Fibroblast of lung (primary cell): ENCODE results near the gene ETV1. TPM values are rescaled to one million over a fixed set of nuclear protein-coding genes. Genes with fewer than 3 reads are reported as not detected.

Experiments used
- DNase-seq, 2 donors: peaks; one replicate each; pipeline versions ENCODE4 v3.0.0 to v3.0.0-alpha.2; 2010; ENCODE audit warnings: low read depth in 2 of 2
- H2AFZ ChIP-seq: 2 replicates; pipeline ENCODE4 v1.5.1; 2012; ENCODE audit warnings: low read length, control low read depth, inconsistent platforms
- H3K27ac ChIP-seq: 2 replicates; pipeline ENCODE4 v1.5.1; 2011; ENCODE audit warnings: low read length, control low read depth; ENCODE audit not compliant: insufficient read depth
- H3K27me3 ChIP-seq: 2 replicates; pipeline ENCODE4 v1.5.1; 2011; ENCODE audit warnings: mild to moderate bottlenecking, low read length; ENCODE audit not compliant: control insufficient read depth, insufficient read depth
- H3K36me3 ChIP-seq: 2 replicates; pipeline ENCODE4 v1.5.1; 2011; ENCODE audit warnings: low read length; ENCODE audit not compliant: control insufficient read depth, insufficient read depth
- H3K4me1 ChIP-seq: 2 replicates; pipeline ENCODE4 v1.5.1; 2011; ENCODE audit warnings: low read length; ENCODE audit not compliant: control insufficient read depth, insufficient read depth; ENCODE audit errors: extremely low read depth
- H3K4me2 ChIP-seq: 2 replicates; pipeline ENCODE4 v1.5.1; 2011; ENCODE audit warnings: low read length, control low read depth; ENCODE audit not compliant: insufficient read depth; ENCODE audit errors: extremely low read depth
- H3K4me3 ChIP-seq, 4 experiments: fragments of 200-600 bp in 1 of 4; sonication (generic) in 1 of 4; replicated peaks in 1 of 4; 2 replicates each; pipeline ENCODE4 v1.5.1; 2011 to 2016; ENCODE audit warnings: low read length in 4 of 4, low read depth in 3 of 4, mild to moderate bottlenecking in 3 of 4, control low read depth in 2 of 4, inconsistent platforms in 1 of 4, mixed read lengths in 1 of 4; ENCODE audit not compliant: insufficient read depth in 1 of 4; ENCODE audit errors: control extremely low read depth in 1 of 4
- H3K79me2 ChIP-seq: 2 replicates; pipeline ENCODE4 v1.5.1; 2012; ENCODE audit warnings: mild to moderate bottlenecking, low read length, inconsistent platforms; ENCODE audit not compliant: control insufficient read depth, insufficient read depth
- H3K9ac ChIP-seq: 2 replicates; pipeline ENCODE4 v1.5.1; 2011; ENCODE audit warnings: mild to moderate bottlenecking, low read length, control low read depth; ENCODE audit not compliant: insufficient read depth
- H3K9me3 ChIP-seq: 2 replicates; pipeline ENCODE4 v1.5.1; 2012; ENCODE audit warnings: low read depth, low read length; ENCODE audit not compliant: control insufficient read depth, insufficient read depth
- H4K20me1 ChIP-seq: 2 replicates; pipeline ENCODE4 v1.5.1; 2011; ENCODE audit warnings: low read length; ENCODE audit not compliant: control insufficient read depth, insufficient read depth; ENCODE audit errors: extremely low read depth
- EZH2 ChIP-seq: IDR thresholded peaks from 2 replicates; pipeline ENCODE4 v1.5.1; 2012; ENCODE audit warnings: low read length, control low read depth, mild to moderate bottlenecking; ENCODE audit errors: missing control alignments
- polyA plus RNA-seq, 2 donors: library from polyadenylated mRNA; depleted of rRNA in 1 of 2; stranded (reverse) in 1 of 2; unstranded in 1 of 2; fragments of >200 nt; gene quantifications; 2 replicates each; pipeline ENCODE4 v1.2.1, GENCODE V29; 2011 to 2012; ENCODE audit warnings: missing spikeins in 1 of 2
- total RNA-seq: library from RNA; depleted of rRNA; stranded (reverse); fragments of >200 nt; gene quantifications from 2 replicates; pipeline ENCODE4 v1.2.1, GENCODE V29; 2014
- TF ChIP-seq, protein P1 (sequence below), 2 donors: IDR thresholded peaks in 1 of 2; conservative IDR thresholded peaks in 1 of 2; 1 replicate in 1 of 2; 2 replicates in 1 of 2; pipeline ENCODE4 v1.5.1; 2011 to 2012; ENCODE audit warnings: low read length in 2 of 2, control low read depth in 1 of 2, inconsistent platforms in 1 of 2, low read depth in 1 of 2, mild to moderate bottlenecking in 1 of 2

Gene ETV1
- total and polyA plus RNA-seq, 2 donors (not counting 1 experiment from before 2014, with no cell fraction given), result 13.3 to 26.4 TPM

DNA sequence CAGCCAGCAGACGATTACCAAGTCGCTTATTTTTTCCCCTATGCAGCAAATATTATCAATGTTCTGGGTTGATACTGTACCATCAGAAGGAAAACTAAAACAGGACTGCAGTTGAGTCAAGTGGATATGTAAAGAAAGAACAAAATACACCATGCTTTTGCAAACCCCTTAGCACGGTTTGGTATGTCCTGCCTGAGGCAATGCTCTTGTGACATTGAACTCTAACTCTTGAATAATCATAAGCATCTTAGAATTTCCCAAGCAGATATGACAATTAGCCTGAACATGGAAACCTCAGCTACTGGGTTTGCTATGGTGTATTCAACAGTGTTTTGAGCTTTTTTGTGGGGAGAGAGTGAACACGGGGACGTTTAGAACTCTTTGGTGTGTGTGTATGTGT is 107.4 kb downstream of the ETV1 start:
- no peaks in the 10 kb centered on the region for H3K9me3 ChIP-seq
- H3K4me2 ChIP-seq, result no peak overlapping the region
- no peak overlapping the region for H3K4me3 ChIP-seq
- H3K79me2 ChIP-seq, result no peaks in the 10 kb centered on the region
- DNase-seq, result no peak
- H3K9ac ChIP-seq, result no peak overlapping the region
- no peaks in the 10 kb centered on the region for H3K27me3 ChIP-seq
- no peak overlapping the region for H3K27ac ChIP-seq
- H3K36me3 ChIP-seq, result no peaks in the 10 kb centered on the region
- peaks cover 7% of the 10 kb centered on the region for H3K4me1 ChIP-seq
- H2AFZ ChIP-seq, result no peak overlapping the region
- no peaks in the 10 kb centered on the region for H4K20me1 ChIP-seq
- no peak for TF ChIP-seq EZH2
- TF ChIP-seq, protein P1, sequence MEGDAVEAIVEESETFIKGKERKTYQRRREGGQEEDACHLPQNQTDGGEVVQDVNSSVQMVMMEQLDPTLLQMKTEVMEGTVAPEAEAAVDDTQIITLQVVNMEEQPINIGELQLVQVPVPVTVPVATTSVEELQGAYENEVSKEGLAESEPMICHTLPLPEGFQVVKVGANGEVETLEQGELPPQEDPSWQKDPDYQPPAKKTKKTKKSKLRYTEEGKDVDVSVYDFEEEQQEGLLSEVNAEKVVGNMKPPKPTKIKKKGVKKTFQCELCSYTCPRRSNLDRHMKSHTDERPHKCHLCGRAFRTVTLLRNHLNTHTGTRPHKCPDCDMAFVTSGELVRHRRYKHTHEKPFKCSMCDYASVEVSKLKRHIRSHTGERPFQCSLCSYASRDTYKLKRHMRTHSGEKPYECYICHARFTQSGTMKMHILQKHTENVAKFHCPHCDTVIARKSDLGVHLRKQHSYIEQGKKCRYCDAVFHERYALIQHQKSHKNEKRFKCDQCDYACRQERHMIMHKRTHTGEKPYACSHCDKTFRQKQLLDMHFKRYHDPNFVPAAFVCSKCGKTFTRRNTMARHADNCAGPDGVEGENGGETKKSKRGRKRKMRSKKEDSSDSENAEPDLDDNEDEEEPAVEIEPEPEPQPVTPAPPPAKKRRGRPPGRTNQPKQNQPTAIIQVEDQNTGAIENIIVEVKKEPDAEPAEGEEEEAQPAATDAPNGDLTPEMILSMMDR (conservative IDR thresholded peaks at IDR 0.05 in 1 of 2, IDR thresholded peaks at IDR 0.05 in 1 of 2; ENCODE audit: low read depth in 1 of 2, low read length in 2 of 2), result no peak

DNA sequence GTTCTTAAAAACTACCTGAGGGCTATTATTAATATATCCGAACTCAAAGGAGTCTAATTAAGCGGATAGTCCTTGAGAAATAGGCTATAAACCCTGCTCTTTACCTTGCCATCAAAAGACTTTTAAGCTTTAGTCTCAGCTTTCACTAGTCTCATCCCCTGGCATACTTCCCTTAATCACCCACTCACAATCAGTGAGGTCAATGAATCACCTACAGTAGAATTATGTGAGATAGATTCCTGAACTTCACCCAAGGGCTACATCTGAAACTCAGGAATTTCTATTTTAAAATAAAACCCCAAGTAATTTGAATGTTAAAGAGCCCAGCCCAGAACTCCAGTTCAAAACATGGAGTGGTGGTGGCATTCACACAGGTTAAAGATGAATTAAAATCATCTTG is 108.7 kb downstream of the ETV1 start:
- DNase-seq, result peak; percentile 18 to 94
- Histone ChIP-seq H3K9me3 (no peaks in the 10 kb centered on the region), H3K9ac (no peak overlapping the region), H2AFZ (no peak overlapping the region), H3K4me1 (peaks cover 7% of the 10 kb centered on the region), H3K79me2 (no peaks in the 10 kb centered on the region), H3K4me3 (no peak overlapping the region), H3K36me3 (no peaks in the 10 kb centered on the region), H3K27ac (no peak overlapping the region), H3K27me3 (no peaks in the 10 kb centered on the region), H3K4me2 (no peak overlapping the region), H4K20me1 (no peaks in the 10 kb centered on the region)
- no peak for TF ChIP-seq EZH2
- TF ChIP-seq, protein P1 (conservative IDR thresholded peaks at IDR 0.05 in 1 of 2, IDR thresholded peaks at IDR 0.05 in 1 of 2; ENCODE audit: low read depth in 1 of 2, low read length in 2 of 2), result no peak

DNA sequence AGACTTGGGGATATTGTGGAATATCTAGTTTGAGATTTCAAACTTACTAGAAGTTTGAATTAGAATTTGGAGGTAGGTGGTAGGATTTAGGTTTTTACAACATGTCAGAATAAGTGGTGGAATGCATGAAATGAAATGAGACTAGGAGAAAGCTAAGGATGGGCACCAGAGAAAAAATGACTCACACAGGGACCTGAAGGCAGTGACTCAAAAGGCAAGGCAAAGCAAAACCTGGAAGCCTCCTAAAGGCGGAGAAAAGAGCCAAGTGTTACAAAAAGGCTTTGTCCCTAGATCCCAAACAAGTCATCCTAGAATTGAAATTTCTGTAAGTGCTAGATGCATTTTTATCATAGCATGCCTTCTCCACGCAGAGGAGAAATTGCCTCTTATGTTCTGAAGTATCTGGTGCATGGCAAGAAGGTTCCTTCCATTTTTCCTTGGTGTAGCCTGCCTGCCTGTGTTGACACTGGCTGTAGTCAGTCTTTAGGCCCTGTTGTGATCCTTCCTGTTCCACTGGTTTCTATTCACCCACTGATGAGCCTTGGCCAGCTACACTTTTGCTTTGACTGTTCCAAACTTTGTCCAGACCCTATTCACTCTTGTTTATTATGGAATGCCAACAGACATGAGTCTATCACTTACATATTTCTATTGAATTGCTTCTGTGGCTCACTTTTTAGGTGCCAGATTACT is 109.3 kb downstream of the ETV1 start:
- Histone ChIP-seq H3K27ac (no peak overlapping the region), H3K79me2 (no peaks in the 10 kb centered on the region), H3K9ac (no peak overlapping the region), H3K36me3 (no peaks in the 10 kb centered on the region), H3K4me2 (peak overlapping the region; percentile 33), H3K4me3 (no peak overlapping the region), H3K9me3 (no peaks in the 10 kb centered on the region), H3K4me1 (peaks cover 7% of the 10 kb centered on the region), H3K27me3 (no peaks in the 10 kb centered on the region), H4K20me1 (no peaks in the 10 kb centered on the region), H2AFZ (no peak overlapping the region)
- TF ChIP-seq, protein P1 (conservative IDR thresholded peaks at IDR 0.05 in 1 of 2, IDR thresholded peaks at IDR 0.05 in 1 of 2; ENCODE audit: low read depth in 1 of 2, low read length in 2 of 2), result no peak
- TF ChIP-seq EZH2, result no peak
- DNase-seq, result peak; percentile 20 to 85
